Kidney (tissue), 14 donors: ENCODE data around the gene TAGAP. TPM values are rescaled to one million over a fixed set of nuclear protein-coding genes. Genes with fewer than 3 reads are reported as not detected.

Experiments used
- DNase-seq, 5 donors: peaks; one replicate each; pipeline ENCODE4 v3.0.0-alpha.2; 2013 to 2020
- FAIRE-seq: peaks from 2 replicates; lab custom pipeline; 2012; peaks lifted over from hg19 to GRCh38; lab: Jason Lieb, UNC
- H3K27ac ChIP-seq, 2 donors: one replicate each; pipeline ENCODE4 v1.7.0; 2013; ENCODE audit warnings: low read depth in 2 of 2, low read length in 2 of 2, inconsistent platforms in 1 of 2
- H3K27me3 ChIP-seq: one replicate; pipeline ENCODE4 v1.7.1; 2013; ENCODE audit warnings: low read length, inconsistent platforms; ENCODE audit not compliant: control insufficient read depth, insufficient read depth
- H3K36me3 ChIP-seq, 3 donors: one replicate each; pipeline versions ENCODE4 v1.7.0 to v1.7.1; 2013; ENCODE audit warnings: low read length in 3 of 3, control low read depth in 1 of 3, inconsistent platforms in 1 of 3; ENCODE audit not compliant: insufficient read depth in 3 of 3, control insufficient read depth in 2 of 3
- H3K4me1 ChIP-seq, 3 donors: one replicate each; pipeline versions ENCODE4 v1.7.0 to v1.7.1; 2013; ENCODE audit warnings: low read length in 3 of 3, inconsistent platforms in 1 of 3, low read depth in 1 of 3; ENCODE audit not compliant: control insufficient read depth in 2 of 3, insufficient read depth in 2 of 3
- H3K4me3 ChIP-seq, 3 donors: one replicate each; pipeline versions ENCODE4 v1.7.0 to v1.8.1; 2013; ENCODE audit warnings: low read length in 3 of 3, control low read depth in 1 of 3, inconsistent platforms in 1 of 3
- H3K9ac ChIP-seq, 3 donors: one replicate each; pipeline versions ENCODE4 v1.7.0 to v1.7.1; 2013; ENCODE audit warnings: low read length in 3 of 3, control low read depth in 1 of 3, inconsistent platforms in 1 of 3
- H3K9me3 ChIP-seq, 3 donors: one replicate each; pipeline versions ENCODE4 v1.7.0 to v1.7.1; 2013; ENCODE audit warnings: low read length in 3 of 3, control low read depth in 1 of 3, inconsistent platforms in 1 of 3; ENCODE audit not compliant: control insufficient read depth in 2 of 3, insufficient read depth in 1 of 3
- intact Hi-C: fragments of 100-400 bp; cut with DNase I; formaldehyde crosslinking; loops from one replicate; pipeline ENCODE4 v1.11.1; 2022
- polyA plus RNA-seq: library from polyadenylated mRNA; stranded (reverse); fragments of 350-450 nt; fragmentation: Illumina TruSeq; extraction: RNeasy Lipid Tissue Mini Kit (QIAGEN cat#74804); gene quantifications from one replicate; pipeline ENCODE4 v1.2.3, GENCODE V29; 2014; ENCODE audit warnings: low read depth, low replicate concordance; ENCODE audit not compliant: insufficient read depth
- total RNA-seq: library from RNA; stranded (reverse); fragmentation: NEBNext Ultra II Directional; extraction: Animal tissue kit (Norgen Biotek cat#: 25700); gene quantifications from one replicate; pipeline ENCODE4 v1.2.1, GENCODE V29; 2021
- TF ChIP-seq, protein P1 (sequence below): IDR thresholded peaks from 3 replicates; pipeline ENCODE4 v1.5.1; 2012; ENCODE audit warnings: mild to moderate bottlenecking, moderate library complexity, borderline replicate concordance; ENCODE audit not compliant: insufficient read depth; ENCODE audit errors: extremely low read depth
- donor health status: control.
- donor health status: control.
- donor health status: control.
- donor health status: control.
- donor health status: control.
- donor health status: DM: yes; HTN: yes; CAD: no.
- donor health status: Normal renal cell carcinoma (clear cell type).

Gene TAGAP
- total and polyA plus RNA-seq, 2 donors from 2014 or later = 0.45 to 8.8 TPM

DNA sequence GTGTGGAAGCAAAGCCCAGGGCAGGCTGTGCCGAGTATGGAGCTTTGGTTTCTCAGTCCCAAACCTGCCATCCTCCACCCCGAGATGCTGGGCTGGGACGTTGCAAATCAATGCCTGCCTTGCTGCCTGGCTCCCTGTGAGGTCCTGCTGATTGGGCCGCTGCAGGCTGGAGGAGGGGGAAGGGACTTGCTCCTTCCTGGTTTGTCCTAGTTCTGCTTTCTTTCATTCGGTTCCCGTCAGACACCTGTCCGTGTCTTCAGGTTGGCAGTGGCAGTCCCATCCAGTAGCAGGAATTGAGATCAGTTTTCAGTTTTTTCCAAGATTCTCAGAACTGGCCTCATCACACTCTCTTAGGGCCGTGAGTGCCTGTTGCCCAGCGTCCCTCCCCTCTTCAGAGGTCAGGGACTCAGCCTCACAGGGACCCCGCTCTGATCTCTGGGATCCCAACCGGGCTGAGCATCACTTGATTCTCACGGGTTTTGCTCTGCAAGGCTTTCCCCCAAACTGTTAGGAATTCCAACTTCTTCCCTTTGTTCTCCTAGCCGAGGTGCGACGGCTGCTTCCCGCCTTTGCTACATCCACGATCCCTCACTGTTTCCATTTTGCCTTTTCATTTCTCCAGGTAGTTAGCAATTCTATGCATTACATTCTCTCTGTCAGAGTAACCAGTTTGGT, 24.2 kb upstream of the TAGAP start:
- Histone ChIP-seq H3K4me1 (no peaks in the 10 kb centered on the region), H3K27ac (no peak overlapping the region), H3K4me3 (no peak overlapping the region), H3K36me3 (no peaks in the 10 kb centered on the region), H3K27me3 (no peaks in the 10 kb centered on the region), H3K9ac (no peak overlapping the region), H3K9me3 (no peaks in the 10 kb centered on the region)
- intact Hi-C loops = no loop called here
- FAIRE-seq (no peak), DNase-seq (no peak)
- TF ChIP-seq, protein P1, sequence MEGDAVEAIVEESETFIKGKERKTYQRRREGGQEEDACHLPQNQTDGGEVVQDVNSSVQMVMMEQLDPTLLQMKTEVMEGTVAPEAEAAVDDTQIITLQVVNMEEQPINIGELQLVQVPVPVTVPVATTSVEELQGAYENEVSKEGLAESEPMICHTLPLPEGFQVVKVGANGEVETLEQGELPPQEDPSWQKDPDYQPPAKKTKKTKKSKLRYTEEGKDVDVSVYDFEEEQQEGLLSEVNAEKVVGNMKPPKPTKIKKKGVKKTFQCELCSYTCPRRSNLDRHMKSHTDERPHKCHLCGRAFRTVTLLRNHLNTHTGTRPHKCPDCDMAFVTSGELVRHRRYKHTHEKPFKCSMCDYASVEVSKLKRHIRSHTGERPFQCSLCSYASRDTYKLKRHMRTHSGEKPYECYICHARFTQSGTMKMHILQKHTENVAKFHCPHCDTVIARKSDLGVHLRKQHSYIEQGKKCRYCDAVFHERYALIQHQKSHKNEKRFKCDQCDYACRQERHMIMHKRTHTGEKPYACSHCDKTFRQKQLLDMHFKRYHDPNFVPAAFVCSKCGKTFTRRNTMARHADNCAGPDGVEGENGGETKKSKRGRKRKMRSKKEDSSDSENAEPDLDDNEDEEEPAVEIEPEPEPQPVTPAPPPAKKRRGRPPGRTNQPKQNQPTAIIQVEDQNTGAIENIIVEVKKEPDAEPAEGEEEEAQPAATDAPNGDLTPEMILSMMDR = no peak

DNA sequence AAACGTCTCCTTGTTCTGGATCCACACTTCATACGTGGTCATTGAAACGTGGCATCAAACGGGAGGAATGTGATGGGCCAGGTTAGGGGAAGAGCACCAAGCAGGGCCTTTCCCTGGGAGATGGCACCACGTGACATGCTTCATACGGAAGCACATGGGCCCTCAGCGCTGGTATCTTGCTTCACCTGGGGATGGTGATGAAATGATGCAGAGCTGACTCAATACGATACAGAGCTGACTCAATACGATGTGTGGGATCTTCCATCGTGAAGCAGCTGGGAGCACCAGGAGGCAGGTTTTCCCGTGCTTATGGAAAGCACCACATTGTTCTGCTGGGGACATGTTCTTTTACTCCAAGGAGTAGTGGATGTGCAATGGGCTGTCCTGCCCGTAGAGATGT, 22.5 kb upstream of the TAGAP start:
- Histone ChIP-seq H3K27me3 (no peaks in the 10 kb centered on the region), H3K4me1 (peaks cover 0 to 3% (median 0%) of the 10 kb centered on the region in 3 donors), H3K9ac (no peak overlapping the region), H3K27ac (no peak overlapping the region), H3K9me3 (no peaks in the 10 kb centered on the region), H3K4me3 (no peak overlapping the region), H3K36me3 (no peaks in the 10 kb centered on the region)
- DNase-seq = no peak
- intact Hi-C loops = no loop called here
- TF ChIP-seq, protein P1 = no peak
- no peak for FAIRE-seq

DNA sequence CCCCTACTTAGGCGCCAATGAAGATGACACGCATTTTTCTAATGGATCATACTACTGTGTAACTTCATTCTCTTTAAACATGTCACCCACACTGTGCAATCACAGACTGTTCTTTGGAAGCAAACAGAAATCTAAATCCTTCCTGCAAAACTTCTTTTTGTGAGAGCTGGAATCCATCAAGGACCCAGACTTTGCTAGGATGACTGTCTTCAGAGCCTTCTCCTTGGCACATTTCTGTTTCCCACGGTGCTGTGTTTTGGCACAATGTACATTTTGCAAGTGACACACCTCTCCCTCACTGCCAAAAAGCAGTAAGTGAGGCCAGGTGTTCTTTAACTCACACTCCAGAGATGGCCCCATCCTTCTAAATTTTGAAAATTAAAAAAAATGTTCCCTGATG, 21.7 kb upstream of the TAGAP start:
- TF ChIP-seq, protein P1 = no peak
- H3K4me3 ChIP-seq = no peak overlapping the region
- H3K27ac ChIP-seq = no peak overlapping the region
- H3K36me3 ChIP-seq = no peaks in the 10 kb centered on the region
- no peak overlapping the region for H3K9ac ChIP-seq
- peaks cover 0 to 3% (median 0%) of the 10 kb centered on the region in 3 donors for H3K4me1 ChIP-seq
- H3K9me3 ChIP-seq = no peaks in the 10 kb centered on the region
- FAIRE-seq = no peak
- no peaks in the 10 kb centered on the region for H3K27me3 ChIP-seq
- no peak for DNase-seq
- intact Hi-C loops = no loop called here
